Type B pancreatic cell (in vitro differentiated cells): Measurements from ENCODE around the gene NOS1AP. TPM values are rescaled to one million over a fixed set of nuclear protein-coding genes. Genes with fewer than 3 reads are reported as not detected.

Experiments used
- DNase-seq: peaks from one replicate; pipeline ENCODE4 v3.0.0; 2021; ENCODE audit warnings: mixed read lengths; ENCODE audit not compliant: unreplicated experiment; ENCODE audit errors: extremely low spot score
- H3K27ac Mint-ChIP-seq: 2 replicates; pipeline ENCODE4 v1.8.0; 2021; ENCODE audit warnings: mild to moderate bottlenecking, mixed read lengths
- H3K27me3 Mint-ChIP-seq: 2 replicates; pipeline ENCODE4 v1.8.0; 2021; ENCODE audit warnings: mixed read lengths
- H3K36me3 Mint-ChIP-seq: 2 replicates; pipeline ENCODE4 v1.8.0; 2021; ENCODE audit warnings: mixed read lengths
- H3K4me1 Mint-ChIP-seq: one replicate; pipeline ENCODE4 v1.8.0; 2021; ENCODE audit warnings: mixed read lengths; ENCODE audit not compliant: unreplicated experiment
- H3K4me3 Mint-ChIP-seq: 2 replicates; pipeline ENCODE4 v1.8.0; 2021; ENCODE audit warnings: mild to moderate bottlenecking, mixed read lengths
- H3K9me3 Mint-ChIP-seq: 2 replicates; pipeline ENCODE4 v1.8.0; 2021; ENCODE audit warnings: mixed read lengths
- total RNA-seq: library from RNA; stranded (reverse); gene quantifications from 2 replicates; pipeline ENCODE4 v1.2.1, GENCODE V29; 2021; ENCODE audit warnings: low replicate concordance
- TF ChIP-seq, protein P1 (sequence below): fragments of 200-600 bp; sonication (generic); conservative IDR thresholded peaks from 2 replicates; pipeline ENCODE4 v1.5.0; 2021; ENCODE audit warnings: antibody characterized with exemption, mild to moderate bottlenecking

The NOS1AP gene
- total RNA-seq, 1 donor from 2014 or later: 10.4 TPM

DNA sequence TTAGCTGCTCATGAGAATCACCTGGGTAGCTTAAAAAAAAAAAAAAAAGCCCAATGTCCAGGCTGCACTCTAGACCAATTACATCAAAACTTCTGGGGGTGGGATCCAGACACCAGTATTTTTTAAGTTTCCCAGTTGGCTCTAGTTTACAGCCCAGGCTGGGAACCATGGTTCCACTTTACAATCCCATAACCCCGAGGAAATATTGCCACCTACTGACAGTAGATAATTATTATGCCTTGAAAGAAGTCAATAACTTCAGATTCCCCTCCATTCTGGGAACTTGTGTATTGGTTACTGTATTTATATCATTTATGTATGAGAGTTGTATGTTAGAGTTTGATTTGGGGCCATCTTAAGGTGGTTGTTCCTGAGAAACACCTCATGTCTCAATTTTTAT lies 207.0 kb downstream of the NOS1AP start:
- no peak for DNase-seq
- Mint-ChIP-seq H3K9me3 (peaks cover 3% of the 10 kb centered on the region), H3K4me3 (no peak overlapping the region), H3K27ac (no peak overlapping the region), H3K4me1 (peaks cover 30% of the 10 kb centered on the region), H3K27me3 (no peaks in the 10 kb centered on the region), H3K36me3 (peaks cover 3% of the 10 kb centered on the region)
- TF ChIP-seq, protein P1, sequence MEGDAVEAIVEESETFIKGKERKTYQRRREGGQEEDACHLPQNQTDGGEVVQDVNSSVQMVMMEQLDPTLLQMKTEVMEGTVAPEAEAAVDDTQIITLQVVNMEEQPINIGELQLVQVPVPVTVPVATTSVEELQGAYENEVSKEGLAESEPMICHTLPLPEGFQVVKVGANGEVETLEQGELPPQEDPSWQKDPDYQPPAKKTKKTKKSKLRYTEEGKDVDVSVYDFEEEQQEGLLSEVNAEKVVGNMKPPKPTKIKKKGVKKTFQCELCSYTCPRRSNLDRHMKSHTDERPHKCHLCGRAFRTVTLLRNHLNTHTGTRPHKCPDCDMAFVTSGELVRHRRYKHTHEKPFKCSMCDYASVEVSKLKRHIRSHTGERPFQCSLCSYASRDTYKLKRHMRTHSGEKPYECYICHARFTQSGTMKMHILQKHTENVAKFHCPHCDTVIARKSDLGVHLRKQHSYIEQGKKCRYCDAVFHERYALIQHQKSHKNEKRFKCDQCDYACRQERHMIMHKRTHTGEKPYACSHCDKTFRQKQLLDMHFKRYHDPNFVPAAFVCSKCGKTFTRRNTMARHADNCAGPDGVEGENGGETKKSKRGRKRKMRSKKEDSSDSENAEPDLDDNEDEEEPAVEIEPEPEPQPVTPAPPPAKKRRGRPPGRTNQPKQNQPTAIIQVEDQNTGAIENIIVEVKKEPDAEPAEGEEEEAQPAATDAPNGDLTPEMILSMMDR: peak; percentile 59

DNA sequence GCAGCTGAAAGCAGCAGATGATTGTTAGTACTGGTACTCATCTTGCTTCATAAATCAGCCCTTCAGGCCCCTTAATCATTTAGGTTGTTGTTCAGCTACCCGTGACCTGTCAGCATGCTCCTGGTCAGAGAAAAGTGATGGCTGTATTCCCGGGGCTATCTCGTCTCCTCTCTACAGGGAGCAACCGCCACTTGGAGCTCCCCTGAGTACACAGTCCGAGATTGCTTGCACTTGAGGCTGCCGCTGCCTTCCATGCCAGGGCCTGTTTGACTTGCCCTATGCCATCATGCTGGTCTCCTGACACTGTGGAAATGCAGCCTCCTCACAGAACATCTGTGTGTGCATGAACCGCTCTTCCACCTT lies 209.6 kb downstream of the NOS1AP start:
- TF ChIP-seq, protein P1: no peak
- no peak for DNase-seq
- peaks cover 4% of the 10 kb centered on the region for H3K9me3 Mint-ChIP-seq
- peaks cover 24% of the 10 kb centered on the region for H3K4me1 Mint-ChIP-seq
- peaks cover 3% of the 10 kb centered on the region for H3K36me3 Mint-ChIP-seq
- H3K4me3 Mint-ChIP-seq: no peak overlapping the region
- H3K27me3 Mint-ChIP-seq: no peaks in the 10 kb centered on the region
- H3K27ac Mint-ChIP-seq: no peak overlapping the region

DNA sequence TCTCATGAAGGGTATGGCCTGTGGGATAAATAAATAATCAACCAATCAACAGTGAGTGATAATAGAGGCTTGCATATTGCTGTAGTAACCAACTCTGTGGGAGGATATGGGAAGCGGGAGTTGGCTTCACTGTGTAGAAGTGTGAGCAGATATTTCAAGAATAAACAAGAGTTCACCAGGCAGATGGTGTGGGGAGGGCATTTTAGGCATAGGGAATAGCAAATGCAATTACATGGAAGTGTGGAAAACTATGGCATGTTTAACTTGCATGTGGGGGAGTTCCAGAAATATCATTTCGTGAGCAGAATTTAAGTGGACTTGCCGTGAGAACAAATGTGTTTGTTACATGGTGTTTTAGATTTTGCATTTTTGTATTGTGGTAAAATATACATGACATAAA lies 211.9 kb downstream of the NOS1AP start:
- Mint-ChIP-seq H3K9me3 (peaks cover 4% of the 10 kb centered on the region), H3K36me3 (peaks cover 3% of the 10 kb centered on the region), H3K4me1 (peaks cover 43% of the 10 kb centered on the region), H3K4me3 (peak overlapping the region; percentile 44), H3K27ac (peak overlapping the region; percentile 15), H3K27me3 (no peaks in the 10 kb centered on the region)
- no peak for DNase-seq
- TF ChIP-seq, protein P1: no peak

GRCh38 chr1:162283657-162284056 lies 214.2 kb downstream of the NOS1AP start:
- H3K36me3 Mint-ChIP-seq: peaks cover 3% of the 10 kb centered on the region
- no peak overlapping the region for H3K4me3 Mint-ChIP-seq
- no peaks in the 10 kb centered on the region for H3K27me3 Mint-ChIP-seq
- no peak for DNase-seq
- H3K4me1 Mint-ChIP-seq: peaks cover 34% of the 10 kb centered on the region
- peaks cover 4% of the 10 kb centered on the region for H3K9me3 Mint-ChIP-seq
- TF ChIP-seq, protein P1: no peak
- H3K27ac Mint-ChIP-seq: no peak overlapping the region

DNA sequence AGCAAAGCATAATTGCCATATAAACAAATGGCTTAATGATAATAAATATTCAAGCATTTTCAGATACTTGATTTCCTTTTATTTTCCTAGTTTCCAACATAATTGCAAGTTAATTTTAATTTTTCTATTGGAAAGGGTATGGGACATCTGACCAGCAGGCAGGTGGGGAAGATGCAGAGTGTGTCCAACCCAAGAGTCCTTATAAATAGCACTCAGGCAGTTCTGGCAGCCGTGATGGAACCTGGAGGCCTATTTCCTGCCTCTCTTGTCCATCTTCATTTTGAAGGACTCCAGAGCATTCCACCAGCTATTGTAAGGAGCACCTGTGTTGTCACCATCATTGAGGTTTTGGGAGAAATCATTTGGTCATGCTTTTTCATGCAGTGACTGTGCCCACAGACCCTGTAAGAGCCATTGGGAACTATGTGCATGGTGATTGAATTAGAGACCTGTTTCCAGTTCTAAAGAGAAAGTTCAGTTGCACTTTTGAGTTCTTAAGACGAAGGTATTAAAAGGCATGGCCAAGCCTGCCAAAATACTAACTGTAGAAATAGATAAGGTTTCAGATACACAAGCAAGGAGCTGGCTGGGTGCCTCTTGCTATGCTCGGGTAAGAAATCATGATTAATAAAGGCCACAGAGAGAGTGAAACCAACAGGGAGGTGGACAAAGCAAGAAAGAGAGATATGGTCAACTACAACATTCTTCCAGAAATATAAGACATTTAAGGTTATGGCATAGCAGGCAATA lies 214.9 kb downstream of the NOS1AP start:
- Mint-ChIP-seq H3K4me1 (peaks cover 27% of the 10 kb centered on the region), H3K4me3 (peak overlapping the region; percentile 42), H3K36me3 (peaks cover 3% of the 10 kb centered on the region), H3K27me3 (no peaks in the 10 kb centered on the region), H3K9me3 (peaks cover 4% of the 10 kb centered on the region), H3K27ac (peak overlapping the region; percentile 86)
- TF ChIP-seq, protein P1: no peak
- no peak for DNase-seq
